HG02885 (cell line): ENCODE measurements around the gene OR51A7.
"Not testable (repeated sequence)": the region's sequence is repeated elsewhere in the genome, so short reads cannot be mapped to it uniquely, and the experiment has no call there.

Experiments
- ATAC-seq: cut with Tn5 transposase; IDR thresholded peaks from one replicate; pipeline ENCODE4 v1.9.1; 2021; ENCODE audit warnings: mild to moderate bottlenecking; ENCODE audit not compliant: unreplicated experiment, poor library complexity

The OR51A7 gene

GRCh38 chr11:4903484-4903883, at the start of gene OR51A7:
TSS of gene OR51A7 (plus strand) at chr11:4903783. CDS start at chr11:4907370, 3,587 bp downstream.
- no peak for ATAC-seq

DNA sequence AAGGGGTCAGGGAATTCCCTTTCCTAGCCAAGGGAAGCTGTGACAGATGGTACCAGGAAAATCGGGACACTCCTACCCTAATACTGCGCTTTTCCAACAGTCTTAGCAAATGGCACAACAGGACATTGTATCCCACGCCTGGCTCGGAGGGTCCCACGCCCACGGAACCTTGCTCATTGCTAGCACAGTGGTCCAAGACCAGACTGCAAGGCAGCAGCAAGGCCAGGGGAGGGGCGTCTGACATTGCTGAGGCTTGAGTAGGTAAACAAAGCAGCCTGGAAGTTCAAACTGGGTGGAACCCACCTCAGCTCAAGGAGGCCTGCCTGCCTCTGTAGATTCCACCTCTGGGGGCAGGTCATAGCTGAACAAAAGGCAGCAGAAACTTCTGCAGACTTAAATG, 49.3 kb upstream of the OR51A7 start:
- ATAC-seq = not testable (repeated sequence)

- no peak for ATAC-seq
Measured at GRCh38 chr11:4862447-4863236, 40.9 kb upstream of the OR51A7 start.

DNA sequence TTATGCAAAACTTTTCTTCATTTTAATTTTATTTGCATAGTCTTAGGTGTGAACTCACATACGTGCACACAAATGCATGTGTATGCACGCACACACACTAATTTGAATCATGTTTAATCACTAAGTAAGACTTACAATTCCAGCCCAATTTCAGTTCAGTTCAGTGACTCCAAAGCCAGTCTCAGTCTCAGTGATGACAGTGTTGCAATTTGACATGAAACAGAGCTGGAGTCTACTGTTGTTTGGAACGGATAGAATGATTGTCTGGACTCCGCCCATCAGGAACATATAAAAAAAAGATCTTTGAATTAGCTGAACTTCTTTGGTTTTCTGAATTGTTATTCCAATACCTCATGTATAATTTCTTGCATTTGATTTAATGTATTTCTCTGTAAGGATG, 39.7 kb upstream of the OR51A7 start:
- no peak for ATAC-seq

GRCh38 chr11:4865855-4866254, 37.7 kb upstream of the OR51A7 start:
- no peak for ATAC-seq

- ATAC-seq = no peak
Measured at GRCh38 chr11:4881188-4881587, 22.4 kb upstream of the OR51A7 start.

- no peak for ATAC-seq
Measured at GRCh38 chr11:4881860-4882500, 21.6 kb upstream of the OR51A7 start, which contains the start of gene OR51T1. TSS of gene OR51T1 (plus strand) at chr11:4881900. CDS start at chr11:4881900, 0 bp downstream.

GRCh38 chr11:4882543-4882942, 21.0 kb upstream of the OR51A7 start:
- no peak for ATAC-seq

DNA sequence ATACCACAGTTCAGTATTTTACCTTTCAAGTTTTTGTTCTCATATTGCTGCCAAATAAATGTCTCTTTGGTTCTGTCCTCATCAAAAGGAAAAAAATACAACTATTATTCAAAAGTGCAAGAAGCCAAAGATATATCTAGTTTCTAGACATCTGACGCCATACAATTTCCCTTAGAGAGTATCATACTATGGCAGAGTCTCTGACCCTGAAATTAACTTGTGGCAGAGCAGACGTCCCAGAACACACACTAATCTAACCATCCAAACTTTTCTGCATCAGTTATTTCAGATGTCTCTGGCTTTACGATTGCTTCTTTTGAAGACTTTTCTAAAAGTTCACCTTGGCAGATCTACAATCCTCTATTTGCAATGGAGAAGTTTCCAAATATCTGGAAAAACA, 19.2 kb upstream of the OR51A7 start:
- ATAC-seq = no peak

DNA sequence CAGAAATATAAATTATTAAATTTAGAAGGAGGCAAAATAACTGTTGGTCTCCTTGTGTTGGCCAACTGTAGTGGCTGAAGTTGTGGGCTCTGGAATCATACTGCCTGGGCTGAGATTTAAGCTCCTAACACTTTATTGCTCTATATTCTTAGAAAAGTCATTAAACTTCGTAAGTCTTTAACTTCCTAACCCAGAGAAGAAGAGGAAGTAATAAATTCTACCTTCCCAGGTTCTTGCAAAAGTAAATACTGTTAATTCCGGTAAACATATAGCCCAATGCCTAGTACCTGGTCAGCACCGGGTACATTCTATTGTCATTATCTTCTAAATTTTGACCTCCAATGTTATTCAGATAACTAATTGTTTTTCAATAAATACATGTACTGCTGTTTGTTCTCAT, 17.4 kb upstream of the OR51A7 start:
- ATAC-seq = no peak

GRCh38 chr11:4887591-4887990, 16.0 kb upstream of the OR51A7 start:
- ATAC-seq = no peak

DNA sequence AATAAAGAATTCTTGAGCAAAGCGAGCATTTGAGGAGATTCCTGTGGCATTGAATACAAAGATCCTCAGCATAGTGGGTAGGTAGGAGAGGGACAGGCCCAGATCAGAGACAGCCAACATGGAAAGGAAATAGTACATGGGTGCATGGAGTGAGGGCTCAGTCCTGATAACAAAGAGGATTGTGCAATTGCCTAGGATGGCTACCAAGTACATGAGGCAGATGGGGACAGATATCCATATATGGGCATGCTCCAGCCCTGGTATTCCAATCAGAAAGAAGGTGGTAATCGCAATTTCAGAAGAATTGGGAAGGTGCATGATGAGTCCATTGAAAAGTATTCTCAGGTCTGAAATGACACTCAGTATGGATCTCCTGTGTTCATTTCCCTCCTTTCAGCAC, 13.3 kb upstream of the OR51A7 start:
- ATAC-seq = no peak

DNA sequence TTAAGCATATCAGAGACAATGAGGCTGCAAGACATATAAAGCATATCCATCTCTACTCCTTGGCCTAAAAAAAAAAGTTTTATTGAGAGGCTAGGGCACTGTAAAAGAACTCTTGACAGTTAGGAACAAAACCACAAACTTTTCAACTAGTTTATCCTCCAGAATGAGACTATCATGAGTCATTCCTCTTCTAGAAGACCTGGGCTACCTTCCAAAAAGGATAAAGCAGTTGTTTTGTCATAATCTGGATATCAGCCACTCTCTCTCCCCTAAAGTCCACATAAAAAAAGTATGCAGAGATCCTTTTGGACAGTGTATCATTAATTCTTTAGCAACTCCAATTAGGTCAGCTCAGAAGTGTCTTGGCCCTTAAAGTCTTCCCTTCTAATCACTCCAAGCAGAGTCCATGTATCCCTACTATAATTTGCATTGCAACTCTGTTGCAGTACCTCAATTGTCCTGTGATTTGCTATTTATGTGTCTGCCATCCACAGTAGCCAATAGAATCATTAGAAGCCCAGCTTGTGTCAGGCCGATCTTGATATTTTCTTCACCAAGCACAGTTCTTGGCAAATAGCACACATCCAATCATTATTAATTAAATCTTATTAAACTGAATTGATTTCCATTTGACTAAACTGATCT, 11.5 kb upstream of the OR51A7 start:
- no peak for ATAC-seq

GRCh38 chr11:4916581-4916980, 13.0 kb downstream of the OR51A7 start:
- ATAC-seq = no peak

GRCh38 chr11:4919250-4919649, 15.7 kb downstream of the OR51A7 start, which contains the start of gene OR51G2:
TSS of gene OR51G2 (minus strand) at chr11:4919350. CDS start at chr11:4915663, 3,687 bp downstream.
- no peak for ATAC-seq

DNA sequence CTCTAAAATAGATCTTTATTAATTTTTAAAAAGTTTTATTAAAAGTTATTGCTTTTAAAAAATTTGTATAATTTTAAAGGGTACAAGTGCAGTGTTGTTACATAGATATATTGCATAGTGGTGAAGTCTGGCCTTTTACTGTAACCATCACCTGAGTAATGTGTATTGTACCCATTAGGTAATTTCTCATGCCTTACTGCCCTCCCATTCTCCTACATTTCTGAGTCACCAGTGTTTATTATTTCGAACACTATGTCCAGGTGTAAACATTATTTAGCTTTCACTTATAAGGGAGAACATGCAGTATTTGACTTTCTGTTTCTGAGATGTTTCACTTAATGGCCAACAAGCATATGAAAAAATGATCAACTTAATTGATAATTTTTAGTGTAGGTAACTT, 18.2 kb downstream of the OR51A7 start:
- ATAC-seq = no peak

DNA sequence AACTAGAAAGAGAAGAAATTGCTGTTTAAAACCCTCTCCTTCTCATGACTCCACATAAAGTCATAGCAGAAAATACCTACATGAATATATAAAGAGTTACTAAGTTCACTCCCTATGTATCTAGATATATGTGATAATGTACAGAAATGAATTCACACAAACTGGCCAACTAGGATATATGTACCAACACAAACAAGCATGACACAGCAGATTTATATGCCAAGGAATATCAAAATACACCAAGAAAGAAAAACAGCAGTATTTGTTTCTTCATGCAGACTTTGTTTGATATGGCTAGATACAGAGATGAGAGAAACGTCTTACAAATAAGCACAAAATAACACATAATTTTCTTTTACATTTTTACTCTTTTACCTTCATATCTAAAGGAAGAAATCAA, 18.7 kb downstream of the OR51A7 start:
- no peak for ATAC-seq

DNA sequence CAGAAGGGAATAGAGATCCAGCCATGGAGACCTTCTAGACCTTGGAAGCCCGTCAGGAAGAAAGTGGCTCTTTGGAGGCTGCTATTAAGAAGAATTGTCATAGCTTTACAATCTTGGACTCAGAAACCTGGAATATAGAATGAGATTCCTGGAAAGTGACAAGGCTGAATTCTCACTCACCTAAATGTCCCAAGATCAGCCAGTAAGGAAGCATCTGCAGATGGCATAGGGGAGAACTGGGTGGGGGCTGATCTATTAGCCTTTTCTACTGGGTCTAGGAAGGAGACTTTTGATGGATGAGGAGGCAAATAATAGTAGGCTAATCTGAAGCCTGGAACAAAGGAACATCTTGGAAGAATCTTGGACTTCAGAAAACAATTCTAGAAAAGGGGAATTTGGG, 20.7 kb downstream of the OR51A7 start, which contains the start of gene OR51G1:
Gene OR51G1, minus strand, starts transcription at position 101 of the 400 bp plus-strand sequence. Its CDS starts 0 bp downstream, at position 101.
- ATAC-seq = no peak

DNA sequence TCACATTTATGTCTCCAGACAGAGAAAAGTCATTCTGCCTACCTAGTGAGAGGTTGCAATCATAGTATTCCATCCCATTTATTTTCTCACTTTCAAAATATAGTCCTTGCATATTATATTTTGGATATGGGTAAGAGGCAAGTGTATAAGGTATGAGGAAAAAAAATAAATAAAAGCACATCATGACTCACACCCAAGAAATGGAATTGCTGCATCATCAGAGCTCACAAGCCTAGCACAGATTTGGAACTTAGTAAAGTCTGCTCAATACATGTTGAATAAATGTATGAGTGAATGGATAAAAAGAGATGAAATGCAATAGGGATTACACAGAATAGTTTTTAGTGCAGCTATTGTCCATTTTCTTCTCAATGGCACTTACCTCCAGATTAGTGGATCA, 23.0 kb downstream of the OR51A7 start:
- no peak for ATAC-seq

GRCh38 chr11:4932751-4933150, 29.2 kb downstream of the OR51A7 start:
- ATAC-seq = no peak

GRCh38 chr11:4936745-4937144, 33.2 kb downstream of the OR51A7 start:
- no peak for ATAC-seq
